GM21619 (cell line): Measurements from ENCODE around the gene OXCT2.
"Not testable (repeated sequence)": the region's sequence is repeated elsewhere in the genome, so short reads cannot be mapped to it uniquely, and the experiment has no call there.

Experiments
- ATAC-seq: cut with Tn5 transposase; IDR thresholded peaks from one replicate; pipeline ENCODE4 v1.9.1; 2021; ENCODE audit not compliant: unreplicated experiment

OXCT2 gene

GRCh38 chr1:39771022-39771532 is at the start of gene OXCT2:
Gene OXCT2, minus strand, starts transcription at chr1:39771348. Its CDS starts 93 bp downstream, at chr1:39771255.
- not testable (repeated sequence) for ATAC-seq

GRCh38 chr1:39819091-39819812 is 48.1 kb upstream of the OXCT2 start:
- no peak for ATAC-seq

- no peak for ATAC-seq
Observed at GRCh38 chr1:39818482-39818881, 47.3 kb upstream of the OXCT2 start.

- peak; percentile 86 for ATAC-seq
Observed at GRCh38 chr1:39817091-39817932, 46.2 kb upstream of the OXCT2 start.

GRCh38 chr1:39816415-39817090 is 45.4 kb upstream of the OXCT2 start:
- ATAC-seq, result peak; percentile 38

- ATAC-seq, result no peak
Observed at GRCh38 chr1:39812913-39813312, 41.8 kb upstream of the OXCT2 start.

- ATAC-seq, result no peak
Observed at GRCh38 chr1:39808784-39809517, 37.8 kb upstream of the OXCT2 start.

- no peak for ATAC-seq
Observed at GRCh38 chr1:39805385-39805784, 34.2 kb upstream of the OXCT2 start.

GRCh38 chr1:39802496-39803260 is 31.5 kb upstream of the OXCT2 start:
- no peak for ATAC-seq

GRCh38 chr1:39800471-39800835 is 29.3 kb upstream of the OXCT2 start:
- ATAC-seq, result no peak

GRCh38 chr1:39799770-39800470 is 28.8 kb upstream of the OXCT2 start:
- ATAC-seq, result peak; percentile 55

- peak; percentile 91 for ATAC-seq
Observed at GRCh38 chr1:39798859-39799769, 28.0 kb upstream of the OXCT2 start.

GRCh38 chr1:39795651-39796050 is 24.5 kb upstream of the OXCT2 start:
- no peak for ATAC-seq

GRCh38 chr1:39791838-39792237 is 20.7 kb upstream of the OXCT2 start:
- ATAC-seq, result no peak

GRCh38 chr1:39789571-39790110 is 18.5 kb upstream of the OXCT2 start:
- ATAC-seq, result no peak

GRCh38 chr1:39788758-39789570 is 17.8 kb upstream of the OXCT2 start, which contains the start of gene BMP8B:
Gene BMP8B, minus strand, starts transcription at chr1:39788865. Its CDS starts 380 bp downstream, at chr1:39788485.
- ATAC-seq, result no peak

GRCh38 chr1:39788426-39788757 is 17.2 kb upstream of the OXCT2 start:
- ATAC-seq, result no peak
